HEK293T (cell line): ENCODE measurements around the gene FBXO31.

Experiments
- ARNT ChIP-seq: fragments of 450-650 bp; IDR thresholded peaks from 2 replicates; pipeline ENCODE4 v1.6.1; 2017; ENCODE audit warnings: mild to moderate bottlenecking
- CTBP1 ChIP-seq: fragments of 450-650 bp; IDR thresholded peaks from 2 replicates; pipeline ENCODE4 v1.6.1; 2016; ENCODE audit warnings: borderline replicate concordance
- FOXA1 ChIP-seq: fragments of 450-650 bp; IDR thresholded peaks from 2 replicates; pipeline ENCODE4 v1.6.1; 2016; ENCODE audit warnings: mild to moderate bottlenecking
- FOXM1 ChIP-seq: fragments of 450-650 bp; IDR thresholded peaks from 2 replicates; pipeline ENCODE4 v1.6.1; 2017; ENCODE audit warnings: mild to moderate bottlenecking, borderline replicate concordance
- HDGF ChIP-seq: fragments of 450-650 bp; IDR thresholded peaks from 2 replicates; pipeline ENCODE4 v1.6.1; 2017; ENCODE audit warnings: antibody characterized with exemption, borderline replicate concordance
- SP1 ChIP-seq: fragments of 450-650 bp; IDR thresholded peaks from 2 replicates; pipeline ENCODE4 v1.6.1; 2017
- SUZ12 ChIP-seq: fragments of 450-650 bp; IDR thresholded peaks from 2 replicates; pipeline ENCODE4 v1.6.1; 2016; ENCODE audit warnings: mild to moderate bottlenecking
- TARDBP ChIP-seq: fragments of 450-650 bp; IDR thresholded peaks from 2 replicates; pipeline ENCODE4 v1.6.1; 2016

- no peak for TF ChIP-seq FOXM1
- TF ChIP-seq FOXA1: no peak
- no peak for TF ChIP-seq CTBP1
- no peak for TF ChIP-seq TARDBP
- TF ChIP-seq SP1: no peak
- no peak for TF ChIP-seq ARNT
- TF ChIP-seq HDGF: no peak
- no peak for TF ChIP-seq SUZ12
These were observed 43.0 kb upstream of the FBXO31 start for GRCh38 chr16:87426423-87427215.
